Measurements from ENCODE around the gene SWT1. TPM values are rescaled to one million over a fixed set of nuclear protein-coding genes. Genes with fewer than 3 reads are reported as not detected.

Gene SWT1
- total and polyA plus RNA-seq, 2 of the 13 experiments (the other 11 are each of a cell fraction or from before 2014, with no cell fraction given) = 1.7 to 2.5 TPM

GRCh38 chr1:185156854-185157598, at the start of gene SWT1, which contains the start of gene TRMT1L (continued):
- TF ChIP-seq MTF2 (CRISPR knock-in tag; IDR thresholded peaks at IDR 0.05; ENCODE audit: borderline replicate concordance) (no peak), ZNF557 (CRISPR knock-in tag; IDR thresholded peaks at IDR 0.05) (no peak), TMF1 (CRISPR knock-in tag; IDR thresholded peaks at IDR 0.05; ENCODE audit: low read depth) (no peak), ZNF780A (CRISPR knock-in tag; IDR thresholded peaks at IDR 0.05) (no peak), ZNF776 (CRISPR knock-in tag; IDR thresholded peaks at IDR 0.05) (no peak), IRF1 (CRISPR knock-in tag; IDR thresholded peaks at IDR 0.05; ENCODE audit: low read depth) (no peak), ZNF713 (CRISPR knock-in tag; IDR thresholded peaks at IDR 0.05) (no peak), ARID3A (IDR thresholded peaks at IDR 0.05; ENCODE audit: low read depth, low read length) (no peak), ZNF468 (CRISPR knock-in tag; IDR thresholded peaks at IDR 0.05) (no peak), ZNF264 (CRISPR knock-in tag; IDR thresholded peaks at IDR 0.05) (0 out of 2 replicates have a peak, but pooled peaks have one; percentile 44), HOMEZ (CRISPR knock-in tag; IDR thresholded peaks at IDR 0.05; ENCODE audit: low read depth) (peak; percentile 52; the same call in 1 of the 2 replicates), SP2 (CRISPR knock-in tag; IDR thresholded peaks at IDR 0.05) (peak; percentile 68; the same call in 1 of the 2 replicates), RAD51 (IDR thresholded peaks at IDR 0.05; ENCODE audit: borderline replicate concordance) (no peak), NONO (IDR thresholded peaks at IDR 0.05) (no peak), NONO (CRISPR knock-in tag; conservative IDR thresholded peaks at IDR 0.05) (no peak; the same call in 1 of the 2 replicates), KLF12 (CRISPR knock-in tag; IDR thresholded peaks at IDR 0.05; ENCODE audit: borderline replicate concordance) (peak; percentile 91; the same call in 1 of the 2 replicates), SAP130 (CRISPR knock-in tag; IDR thresholded peaks at IDR 0.05; ENCODE audit: low read depth) (peak; percentile 50), ZNF513 (CRISPR knock-in tag; conservative IDR thresholded peaks at IDR 0.05) (no peak), ETS1 (CRISPR knock-in tag; IDR thresholded peaks at IDR 0.05) (no peak), ZNF562 (CRISPR knock-in tag; IDR thresholded peaks at IDR 0.05; ENCODE audit: borderline replicate concordance) (no peak), ZSCAN21 (CRISPR knock-in tag; IDR thresholded peaks at IDR 0.05; ENCODE audit: borderline replicate concordance) (peak; percentile 16; the same call in 1 of the 2 replicates), REPIN1 (CRISPR knock-in tag; IDR thresholded peaks at IDR 0.05; ENCODE audit: borderline replicate concordance, low read depth) (peak; percentile 54), KLF11 (CRISPR knock-in tag; IDR thresholded peaks at IDR 0.05) (0 out of 2 replicates have a peak, but pooled peaks have one; percentile 19), ADNP (CRISPR knock-in tag; IDR thresholded peaks at IDR 0.05) (no peak), NFYB (CRISPR knock-in tag; IDR thresholded peaks at IDR 0.05) (peak; percentile 79)

Data from HepG2 (cell line).